ENCODE data around the gene FAM120AOS.

The FAM120AOS gene

DNA sequence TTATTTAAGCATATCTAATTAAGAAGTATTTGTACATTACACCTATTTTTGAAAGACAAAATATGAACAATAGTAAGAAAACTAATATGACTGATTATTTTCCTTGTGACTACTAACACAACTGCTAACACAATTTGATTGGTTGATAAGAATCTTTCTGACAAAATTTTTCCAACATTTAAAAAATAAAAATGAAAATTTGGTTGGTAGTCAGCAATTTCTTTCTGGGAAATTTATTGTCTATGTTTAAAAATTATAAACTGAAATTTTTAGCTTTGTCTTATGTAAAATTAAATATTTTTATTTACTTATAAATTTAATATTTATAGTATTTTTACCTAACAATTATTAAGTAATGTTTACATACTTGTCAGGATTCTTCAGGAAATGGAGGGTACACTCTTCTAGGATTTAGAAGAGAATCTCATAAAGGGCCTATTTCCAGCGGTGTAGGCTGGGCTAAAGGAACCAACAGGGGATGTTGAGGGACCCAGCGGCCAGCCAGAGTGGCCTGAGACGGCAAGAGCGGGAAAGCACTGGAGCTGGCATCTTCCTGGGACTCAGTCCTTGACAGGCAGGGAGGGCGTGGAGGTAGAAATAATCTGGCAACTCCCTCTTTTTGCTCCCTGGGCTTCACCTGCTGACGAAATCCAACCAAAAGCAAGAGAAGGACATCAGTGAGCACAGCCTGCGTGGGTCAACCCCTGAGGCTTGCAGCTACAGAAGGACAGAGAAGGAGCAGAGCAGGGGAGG lies 16.6 kb downstream of the FAM120AOS start:
- peaks cover 9% of the 10 kb centered on the region for H3K36me3 Mint-ChIP-seq
- H3K4me1 Mint-ChIP-seq: peaks cover 6% of the 10 kb centered on the region
- H3K27ac Mint-ChIP-seq: no peak overlapping the region
- H3K9me3 Mint-ChIP-seq: no peaks in the 10 kb centered on the region
- no peak for ATAC-seq
- no peaks in the 10 kb centered on the region for H3K27me3 Mint-ChIP-seq
- H3K4me3 Mint-ChIP-seq: no peak overlapping the region

DNA sequence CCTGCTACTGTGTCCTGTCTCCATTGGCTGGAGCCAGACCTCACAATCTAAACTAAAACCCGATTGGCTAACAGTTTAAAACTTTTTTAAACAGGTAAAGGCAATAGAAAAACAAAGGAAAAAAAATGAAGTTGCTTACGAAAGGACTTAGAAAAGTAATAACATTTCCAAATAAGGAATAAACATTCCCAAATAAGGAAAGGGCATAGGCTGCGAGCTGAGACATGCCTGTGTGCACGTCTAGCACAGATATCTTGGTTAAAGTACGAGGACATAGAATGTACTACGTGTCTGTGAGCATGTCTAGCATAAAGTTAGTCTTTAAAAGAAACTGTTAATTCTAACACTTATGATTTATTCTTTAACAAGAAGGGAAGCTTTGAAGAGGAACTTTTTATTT lies 17.2 kb downstream of the FAM120AOS start:
- no peak overlapping the region for H3K4me3 Mint-ChIP-seq
- H3K27me3 Mint-ChIP-seq: no peaks in the 10 kb centered on the region
- ATAC-seq: no peak
- peaks cover 9% of the 10 kb centered on the region for H3K36me3 Mint-ChIP-seq
- peaks cover 6% of the 10 kb centered on the region for H3K4me1 Mint-ChIP-seq
- H3K27ac Mint-ChIP-seq: no peak overlapping the region
- no peaks in the 10 kb centered on the region for H3K9me3 Mint-ChIP-seq

DNA sequence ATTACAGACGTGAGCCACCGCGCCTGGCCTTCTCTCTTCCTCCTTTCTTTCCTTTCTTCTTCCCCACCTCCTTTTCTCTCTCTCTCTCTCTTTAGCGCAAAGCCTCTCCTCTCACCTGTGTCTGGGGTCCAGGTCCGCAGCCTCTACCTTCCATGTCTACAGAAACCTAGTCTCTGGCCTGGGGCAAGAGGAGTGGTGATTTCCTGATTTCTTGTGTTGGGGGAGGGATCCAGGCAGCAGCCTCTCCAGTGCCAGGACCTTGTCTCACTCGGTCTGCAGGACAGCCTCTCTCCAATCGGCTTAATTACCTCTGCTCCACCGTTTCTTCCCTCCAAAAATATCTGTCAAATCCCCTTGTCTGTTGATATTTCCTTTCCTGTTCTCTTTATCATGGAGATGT lies 18.0 kb downstream of the FAM120AOS start:
- ATAC-seq: no peak
- no peaks in the 10 kb centered on the region for H3K27me3 Mint-ChIP-seq
- peaks cover 6% of the 10 kb centered on the region for H3K4me1 Mint-ChIP-seq
- H3K9me3 Mint-ChIP-seq: no peaks in the 10 kb centered on the region
- peaks cover 9% of the 10 kb centered on the region for H3K36me3 Mint-ChIP-seq
- H3K27ac Mint-ChIP-seq: no peak overlapping the region
- no peak overlapping the region for H3K4me3 Mint-ChIP-seq

DNA sequence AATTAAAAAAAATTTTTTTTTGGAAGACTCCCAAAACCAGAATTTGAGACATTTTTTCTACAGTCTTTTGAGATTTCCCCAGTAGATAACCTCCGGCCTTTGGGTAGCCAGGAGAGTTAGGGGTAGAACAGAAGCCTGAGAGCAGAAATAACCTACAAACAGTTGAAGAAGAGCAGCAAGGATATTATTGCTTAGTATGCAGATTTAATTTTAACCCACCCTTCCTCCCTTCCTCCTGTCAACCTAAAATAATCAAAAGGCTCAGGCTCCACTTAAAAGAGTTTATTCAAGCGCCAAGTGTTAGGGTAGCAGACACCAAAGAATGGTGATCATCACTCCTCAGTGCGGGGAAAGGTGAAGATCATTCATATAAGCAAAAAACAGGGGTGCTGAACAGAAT lies 19.3 kb downstream of the FAM120AOS start:
- Mint-ChIP-seq H3K4me1 (peaks cover 6% of the 10 kb centered on the region), H3K27me3 (peaks cover 6% of the 10 kb centered on the region), H3K27ac (no peak overlapping the region), H3K4me3 (no peak overlapping the region), H3K9me3 (no peaks in the 10 kb centered on the region), H3K36me3 (peaks cover 9% of the 10 kb centered on the region)
- ATAC-seq: no peak

DNA sequence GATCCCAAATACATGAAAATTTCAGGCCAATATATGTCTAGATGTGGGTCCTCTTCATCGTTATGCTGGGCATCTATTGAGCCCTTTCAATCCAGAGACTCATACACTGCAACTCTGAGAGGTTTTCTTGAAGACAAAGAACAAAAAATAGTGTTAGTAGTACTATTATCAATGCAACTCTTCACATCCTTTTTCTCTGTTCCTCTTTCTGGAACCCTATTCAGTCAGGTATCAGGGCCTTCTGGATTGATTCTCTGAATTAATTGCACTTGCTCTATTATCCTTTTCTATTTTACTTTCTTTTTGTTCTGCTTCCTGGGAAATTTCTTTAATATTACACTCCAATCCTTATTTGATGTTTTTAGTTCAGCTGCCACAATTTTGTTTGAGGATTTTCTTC lies 20.4 kb downstream of the FAM120AOS start:
- no peak for ATAC-seq
- Mint-ChIP-seq H3K4me1 (peaks cover 6% of the 10 kb centered on the region), H3K27me3 (peaks cover 8% of the 10 kb centered on the region), H3K27ac (no peak overlapping the region), H3K36me3 (peaks cover 9% of the 10 kb centered on the region), H3K9me3 (no peaks in the 10 kb centered on the region), H3K4me3 (no peak overlapping the region)

DNA sequence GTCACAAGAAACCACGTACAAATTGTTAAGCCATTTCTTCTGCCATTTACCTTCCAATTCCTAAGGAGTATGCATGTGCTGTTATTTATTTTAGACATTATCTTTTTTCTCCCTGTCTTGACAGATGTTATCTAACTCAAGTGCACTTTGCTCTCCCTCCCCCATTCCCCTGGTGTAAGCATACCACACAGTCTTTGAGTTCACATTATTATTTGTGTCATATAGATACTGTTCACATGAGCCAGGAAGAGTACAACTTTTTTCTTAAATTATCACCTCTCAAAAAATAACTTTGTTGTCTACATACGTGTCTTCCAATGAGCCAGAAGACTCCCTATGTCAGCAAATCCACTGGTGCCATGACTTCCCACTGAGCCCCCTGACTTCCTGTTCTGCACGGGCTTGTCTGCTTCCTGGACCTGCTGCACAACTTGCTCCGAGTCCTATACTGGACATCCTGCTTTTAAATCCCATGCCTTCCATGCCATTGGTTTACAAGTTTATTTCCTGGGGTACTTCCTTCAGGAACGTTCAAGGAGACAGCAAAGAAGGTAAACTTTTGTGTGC lies 21.8 kb downstream of the FAM120AOS start:
- Mint-ChIP-seq H3K36me3 (peaks cover 13% of the 10 kb centered on the region), H3K27ac (no peak overlapping the region), H3K4me3 (no peak overlapping the region), H3K27me3 (peaks cover 15% of the 10 kb centered on the region), H3K4me1 (peaks cover 6% of the 10 kb centered on the region), H3K9me3 (no peaks in the 10 kb centered on the region)
- ATAC-seq: no peak

DNA sequence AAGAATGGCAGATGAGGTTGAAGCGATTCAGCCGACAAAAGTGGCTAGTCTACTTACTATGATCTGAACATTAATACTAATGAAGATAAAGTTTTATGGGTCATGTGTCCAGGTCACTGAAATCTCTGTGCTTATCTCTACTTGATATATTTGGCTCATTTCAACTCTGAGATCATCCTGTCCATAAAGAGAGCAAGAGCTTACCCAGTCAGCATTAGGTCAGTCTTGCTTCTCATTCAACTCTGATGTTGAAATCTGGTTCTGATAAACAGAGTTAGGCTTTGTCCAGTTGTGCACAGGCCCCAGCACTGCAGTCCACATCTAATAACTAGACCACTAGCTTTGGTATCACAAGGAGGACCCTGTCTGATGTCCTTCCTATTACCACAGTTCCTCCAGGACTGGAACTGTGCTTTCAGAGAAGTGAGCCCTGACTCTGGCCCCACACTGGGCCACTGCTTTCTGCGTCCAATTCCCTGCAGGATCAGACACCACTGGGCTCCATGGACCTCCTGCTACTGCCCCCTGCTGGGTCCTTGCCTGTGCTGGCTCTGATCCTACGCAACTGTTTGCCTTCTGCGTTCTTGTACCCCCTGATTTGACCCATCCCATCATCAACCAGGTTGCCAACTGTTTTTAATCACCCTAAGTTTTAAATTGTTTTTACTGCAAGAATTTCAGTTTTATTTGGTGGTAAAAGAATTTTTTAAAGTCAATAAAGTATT lies 25.6 kb downstream of the FAM120AOS start:
- Mint-ChIP-seq H3K27me3 (peaks cover 49% of the 10 kb centered on the region), H3K27ac (no peak overlapping the region)
- ATAC-seq: no peak

DNA sequence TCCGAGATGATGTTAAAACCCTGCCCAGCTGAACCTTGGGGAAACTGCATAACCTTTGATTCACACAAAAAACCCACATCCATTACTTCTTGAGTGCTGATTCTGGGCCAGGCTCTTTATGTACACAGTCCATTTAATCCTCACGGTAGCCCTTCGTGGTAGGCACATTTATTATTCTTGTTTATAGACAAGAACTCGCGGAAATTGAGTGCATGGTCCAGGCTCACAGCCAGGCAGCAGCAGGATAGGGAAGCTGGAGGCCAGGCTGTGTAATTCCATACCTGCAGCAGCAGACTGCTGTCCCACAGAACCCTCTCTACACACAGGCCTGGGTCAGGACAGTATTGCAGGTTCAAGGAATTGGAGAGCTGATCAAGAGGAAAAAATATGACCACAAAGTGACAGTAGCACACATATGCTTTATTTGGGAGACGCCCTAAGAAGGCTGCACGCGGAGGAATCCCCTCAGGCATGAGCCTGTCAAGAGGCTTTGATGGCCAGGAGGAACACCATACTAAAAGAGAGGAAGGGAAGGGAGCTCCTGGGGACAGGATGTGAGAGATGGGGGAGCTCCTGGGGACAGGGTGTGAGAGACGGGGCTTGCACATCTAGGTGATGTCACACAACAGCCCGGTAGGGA lies 30.3 kb downstream of the FAM120AOS start:
- no peak for ATAC-seq
- Mint-ChIP-seq H3K36me3 (peaks cover 9% of the 10 kb centered on the region), H3K9me3 (peaks cover 12% of the 10 kb centered on the region), H3K27ac (no peak overlapping the region), H3K4me3 (no peak overlapping the region), H3K4me1 (no peaks in the 10 kb centered on the region), H3K27me3 (peaks cover 42% of the 10 kb centered on the region)

More for the DNA sequence above, 25.6 kb downstream of the FAM120AOS start:
- H3K36me3 Mint-ChIP-seq: peaks cover 9% of the 10 kb centered on the region
- peaks cover 8% of the 10 kb centered on the region for H3K9me3 Mint-ChIP-seq
- H3K4me3 Mint-ChIP-seq: no peak overlapping the region
- peaks cover under 1% of the 10 kb centered on the region for H3K4me1 Mint-ChIP-seq

DNA sequence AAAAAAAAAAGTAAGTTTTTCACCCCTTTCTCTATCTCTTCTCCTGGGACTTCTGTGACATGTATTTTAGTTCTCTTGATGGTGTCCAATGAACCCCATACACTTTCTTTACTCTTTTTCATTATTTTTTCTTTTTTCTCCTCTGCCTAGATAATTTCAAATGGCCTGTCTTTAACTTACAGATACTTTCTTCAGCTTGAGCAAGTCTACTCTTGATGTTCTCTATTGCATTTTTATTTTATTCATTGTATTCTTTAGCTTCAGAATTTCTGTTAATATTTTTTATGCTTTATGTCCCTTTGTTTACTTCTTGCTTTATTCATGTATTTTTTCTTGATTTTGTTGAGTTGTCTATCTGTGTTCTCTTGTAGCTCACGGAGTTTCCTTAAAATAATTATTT lies 34.4 kb downstream of the FAM120AOS start:
- no peaks in the 10 kb centered on the region for H3K36me3 Mint-ChIP-seq
- peaks cover 43% of the 10 kb centered on the region for H3K27me3 Mint-ChIP-seq
- no peak overlapping the region for H3K4me3 Mint-ChIP-seq
- H3K9me3 Mint-ChIP-seq: peaks cover 5% of the 10 kb centered on the region
- ATAC-seq: no peak
- no peaks in the 10 kb centered on the region for H3K4me1 Mint-ChIP-seq
- H3K27ac Mint-ChIP-seq: no peak overlapping the region

DNA sequence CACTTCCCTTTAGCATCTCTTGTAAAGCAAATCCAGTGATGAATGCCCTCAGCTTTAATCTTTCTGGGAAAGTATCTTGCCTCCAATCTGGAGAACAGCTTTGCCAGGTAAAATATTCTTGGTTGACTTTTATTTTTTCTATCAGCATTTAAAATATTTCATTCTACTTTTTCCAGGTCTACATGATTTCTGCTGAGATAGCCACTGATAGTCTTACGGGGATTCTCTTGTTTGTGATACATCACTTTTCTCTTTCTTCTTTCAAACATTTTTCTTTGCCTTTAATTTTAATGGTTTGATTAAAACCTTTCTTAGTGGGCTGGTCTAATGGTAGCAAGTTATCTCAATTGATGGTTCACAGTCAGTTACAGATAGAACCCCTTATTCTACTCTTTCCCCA lies 35.8 kb downstream of the FAM120AOS start:
- Mint-ChIP-seq H3K9me3 (peaks cover 9% of the 10 kb centered on the region), H3K4me1 (no peaks in the 10 kb centered on the region), H3K36me3 (no peaks in the 10 kb centered on the region), H3K27ac (no peak overlapping the region), H3K4me3 (no peak overlapping the region), H3K27me3 (peaks cover 44% of the 10 kb centered on the region)
- ATAC-seq: no peak

DNA sequence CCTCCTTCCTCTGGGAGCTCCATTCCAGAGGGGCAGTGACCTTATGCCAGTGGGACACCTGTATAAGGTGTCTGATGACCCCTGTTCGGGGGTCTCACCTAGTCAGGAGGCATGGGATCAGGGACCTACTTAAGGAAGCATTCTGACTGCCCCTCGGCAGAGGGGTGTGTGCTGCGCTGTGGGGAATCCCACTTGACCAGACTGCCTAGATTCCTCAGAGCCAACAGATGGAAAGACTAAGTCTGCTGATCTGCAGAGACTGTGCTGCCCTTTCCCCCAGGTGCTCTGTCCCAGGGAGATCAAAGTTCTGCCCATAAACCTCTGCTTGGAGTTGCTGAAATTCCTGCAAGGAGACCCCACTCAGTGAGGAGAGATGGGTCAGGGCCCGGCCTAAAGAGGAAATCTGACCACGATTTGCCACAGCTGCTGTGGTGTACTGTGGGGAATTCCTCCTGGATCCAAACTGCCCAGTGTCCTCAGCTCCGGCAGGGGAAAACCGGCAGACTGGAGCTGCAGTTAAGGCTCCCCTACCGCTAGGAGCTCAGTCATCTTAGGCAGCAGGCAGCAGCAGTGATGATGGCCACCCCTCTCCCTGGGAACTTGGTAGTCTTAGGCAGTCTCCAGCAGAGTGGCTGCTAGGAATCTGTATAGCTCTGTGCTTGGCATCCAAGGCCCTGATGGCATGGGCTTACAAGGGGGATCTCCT lies 36.7 kb downstream of the FAM120AOS start:
- Mint-ChIP-seq H3K9me3 (peaks cover 10% of the 10 kb centered on the region), H3K4me3 (no peak overlapping the region), H3K27ac (no peak overlapping the region), H3K36me3 (no peaks in the 10 kb centered on the region), H3K4me1 (no peaks in the 10 kb centered on the region), H3K27me3 (peaks cover 53% of the 10 kb centered on the region)
- ATAC-seq: no peak

DNA sequence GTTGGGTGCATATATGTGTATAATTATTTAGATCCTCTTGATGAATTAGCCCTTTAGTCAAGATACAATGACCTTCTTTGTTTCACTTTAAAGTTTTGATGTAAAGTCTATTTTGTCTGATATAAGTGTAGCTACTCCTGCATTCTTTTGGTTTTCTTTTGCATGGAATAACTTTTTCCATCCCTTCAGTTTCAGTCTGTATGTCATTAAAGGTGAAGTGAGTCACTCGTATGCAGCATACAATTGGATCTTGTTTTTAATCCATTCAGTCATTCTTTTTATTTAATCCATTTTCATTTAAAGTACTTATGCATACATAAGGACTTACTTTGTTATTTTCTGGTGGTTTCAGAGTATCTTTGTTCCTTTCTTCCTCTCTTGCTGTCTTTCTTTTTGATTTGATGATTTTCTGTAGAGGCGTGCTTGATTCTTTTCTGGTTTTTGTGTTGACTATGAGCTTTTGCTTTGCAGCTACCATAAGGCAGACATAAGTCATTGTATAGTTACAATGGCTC lies 38.1 kb downstream of the FAM120AOS start:
- no peak for ATAC-seq
- peaks cover 10% of the 10 kb centered on the region for H3K9me3 Mint-ChIP-seq
- peaks cover 64% of the 10 kb centered on the region for H3K27me3 Mint-ChIP-seq
- no peak overlapping the region for H3K27ac Mint-ChIP-seq
- H3K36me3 Mint-ChIP-seq: no peaks in the 10 kb centered on the region
- no peak overlapping the region for H3K4me3 Mint-ChIP-seq
- H3K4me1 Mint-ChIP-seq: no peaks in the 10 kb centered on the region

DNA sequence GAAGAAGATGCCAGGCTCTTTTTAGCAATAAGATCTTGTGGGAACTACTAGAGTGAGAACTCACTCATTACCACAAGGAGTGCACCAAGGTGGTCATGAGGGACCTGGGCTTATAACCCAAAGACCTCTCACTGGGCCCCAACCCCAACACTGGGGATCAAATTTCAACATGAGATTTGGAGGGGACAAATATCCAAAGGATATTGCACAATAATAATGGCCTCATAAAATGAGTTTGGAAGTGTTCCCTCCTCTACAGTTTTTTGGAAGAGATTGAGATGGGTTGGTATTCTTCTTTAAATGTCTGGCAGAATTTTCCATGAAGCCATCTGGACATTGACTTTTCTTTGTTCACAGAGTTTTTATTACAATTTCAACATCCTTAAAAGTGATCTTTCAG lies 39.9 kb downstream of the FAM120AOS start:
- H3K9me3 Mint-ChIP-seq: peaks cover 5% of the 10 kb centered on the region
- H3K27me3 Mint-ChIP-seq: peaks cover 77% of the 10 kb centered on the region
- no peak for ATAC-seq
- no peaks in the 10 kb centered on the region for H3K4me1 Mint-ChIP-seq
- no peaks in the 10 kb centered on the region for H3K36me3 Mint-ChIP-seq
- H3K4me3 Mint-ChIP-seq: no peak overlapping the region
- no peak overlapping the region for H3K27ac Mint-ChIP-seq

DNA sequence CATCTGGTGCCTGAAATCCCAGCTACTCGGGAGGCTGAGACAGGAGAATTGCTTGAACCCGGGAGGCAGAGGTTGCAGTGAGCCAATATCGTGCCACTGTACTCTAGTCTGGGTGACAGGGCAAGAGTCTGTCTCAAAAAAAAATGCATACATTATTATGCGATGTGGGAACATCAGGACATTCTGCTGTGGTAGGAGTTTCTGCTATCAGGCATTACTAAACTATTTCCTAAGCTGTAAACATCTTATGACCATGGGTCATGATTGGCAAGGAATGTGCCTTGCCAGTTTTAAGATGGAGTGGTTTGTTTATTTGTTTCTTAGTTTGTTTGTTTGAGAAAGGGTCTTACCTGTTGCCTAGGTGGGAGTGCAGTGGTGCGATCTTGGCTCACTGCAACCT lies 47.0 kb downstream of the FAM120AOS start:
- no peak overlapping the region for H3K27ac Mint-ChIP-seq
- H3K36me3 Mint-ChIP-seq: no peaks in the 10 kb centered on the region
- no peak overlapping the region for H3K4me3 Mint-ChIP-seq
- ATAC-seq: no peak
- no peaks in the 10 kb centered on the region for H3K9me3 Mint-ChIP-seq
- no peaks in the 10 kb centered on the region for H3K4me1 Mint-ChIP-seq
- peaks cover 27% of the 10 kb centered on the region for H3K27me3 Mint-ChIP-seq

DNA sequence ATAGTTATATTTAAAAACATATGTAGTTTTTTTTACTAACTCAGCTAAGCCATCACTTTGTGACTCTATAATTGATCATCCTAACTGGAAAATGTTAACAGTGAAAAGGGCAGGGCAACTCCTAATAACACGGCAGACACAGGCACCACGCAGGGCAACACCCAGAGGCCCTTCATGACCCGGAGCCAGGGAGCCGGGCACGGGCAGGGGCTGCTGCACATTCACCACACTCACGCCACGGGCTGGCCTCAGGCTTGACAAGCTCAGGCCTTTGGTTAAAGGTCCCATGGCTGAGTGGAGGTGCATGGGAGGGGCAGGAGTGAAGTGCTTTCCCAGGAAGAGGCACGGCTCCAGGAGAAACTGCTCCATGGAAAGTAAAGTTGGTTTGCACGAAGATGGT lies 54.9 kb downstream of the FAM120AOS start:
- ATAC-seq: no peak

More for the DNA sequence above, 54.9 kb downstream of the FAM120AOS start:
- no peaks in the 10 kb centered on the region for H3K36me3 Mint-ChIP-seq
- H3K4me1 Mint-ChIP-seq: no peaks in the 10 kb centered on the region
- H3K27ac Mint-ChIP-seq: no peak overlapping the region
- peaks cover 25% of the 10 kb centered on the region for H3K27me3 Mint-ChIP-seq
- H3K9me3 Mint-ChIP-seq: peaks cover 2% of the 10 kb centered on the region
- no peak overlapping the region for H3K4me3 Mint-ChIP-seq
